Stimulated activated CD4-positive, alpha-beta T cell treated with anti-CD3 and anti-CD28 coated beads, Interleukin-1b, Interleukin-23, amount 100 ng/mL, for 1 hour (primary cell): ENCODE results near the gene HILPDA.
"Not testable (repeated sequence)": the region's sequence is repeated elsewhere in the genome, so short reads cannot be mapped to it uniquely, and the experiment has no call there.

ENCODE experiments used
- DNase-seq, 2 donors: peaks; one replicate each; pipeline ENCODE4 v3.0.0-alpha.2; 2020; ENCODE audit warnings: low read depth in 2 of 2

The HILPDA gene

GRCh38 chr7:128463345-128463744 lies 7.7 kb downstream of the HILPDA start:
- not testable (repeated sequence) for DNase-seq

- not testable (repeated sequence) for DNase-seq
Observed at GRCh38 chr7:128463933-128464332, 8.3 kb downstream of the HILPDA start.

- not testable (repeated sequence) for DNase-seq
Observed at GRCh38 chr7:128466871-128467270, 11.2 kb downstream of the HILPDA start.

- peak; percentile 65 to 67 for DNase-seq
Observed at GRCh38 chr7:128476402-128477335, 21.0 kb downstream of the HILPDA start, which contains the start of gene METTL2B. TSS of gene METTL2B (plus strand) at chr7:128476748. CDS start at chr7:128476766, 18 bp downstream.

- not testable (repeated sequence) for DNase-seq
Observed at GRCh38 chr7:128477336-128477690, 21.6 kb downstream of the HILPDA start.

GRCh38 chr7:128479082-128479481 lies 23.4 kb downstream of the HILPDA start:
- DNase-seq: not testable (repeated sequence)

- DNase-seq: not testable (repeated sequence)
Observed at GRCh38 chr7:128488134-128488533, 32.5 kb downstream of the HILPDA start.

GRCh38 chr7:128497405-128497804 lies 41.7 kb downstream of the HILPDA start:
- no peak for DNase-seq

GRCh38 chr7:128505416-128505815 lies 49.7 kb downstream of the HILPDA start:
- not testable (repeated sequence) for DNase-seq

- DNase-seq: not testable (repeated sequence)
Observed at GRCh38 chr7:128506819-128507218, 51.1 kb downstream of the HILPDA start.

- DNase-seq: not testable (repeated sequence)
Observed at GRCh38 chr7:128507321-128507993, 51.8 kb downstream of the HILPDA start.
